Liver (tissue), 9 donors: ENCODE measurements around the gene CDC37. TPM values are rescaled to one million over a fixed set of nuclear protein-coding genes. Genes with fewer than 3 reads are reported as not detected.

Experiments
- DNase-seq: peaks from one replicate; pipeline ENCODE4 v3.0.0-alpha.2; 2017; ENCODE audit warnings: low spot score
- H3K27ac ChIP-seq, 2 donors: one replicate each; pipeline ENCODE4 v1.7.0; 2013; ENCODE audit warnings: inconsistent platforms in 2 of 2, low read length in 2 of 2, control low read depth in 1 of 2, low read depth in 1 of 2, mild to moderate bottlenecking in 1 of 2
- H3K27me3 ChIP-seq, 4 donors: one replicate each; pipeline versions ENCODE4 v1.6.1 to v1.7.0; 2013; ENCODE audit warnings: low read length in 3 of 4, inconsistent platforms in 1 of 4, mild to moderate bottlenecking in 1 of 4, moderate library complexity in 1 of 4; ENCODE audit not compliant: control insufficient read depth in 4 of 4, insufficient read depth in 4 of 4
- H3K36me3 ChIP-seq, 4 donors: one replicate each; pipeline versions ENCODE4 v1.6.1 to v1.7.0; 2013; ENCODE audit warnings: low read length in 3 of 4, mild to moderate bottlenecking in 3 of 4, low read depth in 1 of 4, moderate library complexity in 1 of 4; ENCODE audit not compliant: control insufficient read depth in 4 of 4, insufficient read depth in 3 of 4
- H3K4me1 ChIP-seq, 4 donors: one replicate each; pipeline versions ENCODE4 v1.6.1 to v1.7.0; 2013; ENCODE audit warnings: low read length in 3 of 4, mild to moderate bottlenecking in 3 of 4, moderate library complexity in 1 of 4; ENCODE audit not compliant: control insufficient read depth in 4 of 4, insufficient read depth in 4 of 4
- H3K4me3 ChIP-seq, 3 donors: one replicate each; pipeline versions ENCODE4 v1.6.1 to v1.7.0; 2013; ENCODE audit warnings: low read length in 3 of 3, control low read depth in 1 of 3, low read depth in 1 of 3, mild to moderate bottlenecking in 1 of 3
- H3K9ac ChIP-seq, 2 donors: one replicate each; pipeline ENCODE4 v1.7.0; 2013; ENCODE audit warnings: low read length in 2 of 2, mild to moderate bottlenecking in 2 of 2, moderate library complexity in 2 of 2, control low read depth in 1 of 2, low read depth in 1 of 2
- H3K9me3 ChIP-seq, 4 donors: one replicate each; pipeline versions ENCODE4 v1.6.1 to v1.7.0; 2013; ENCODE audit warnings: low read length in 3 of 4; ENCODE audit not compliant: control insufficient read depth in 4 of 4
- EGR1 ChIP-seq, 2 donors: IDR thresholded peaks; 2 replicates each; pipeline ENCODE4 v1.6.1; 2016 to 2018; ENCODE audit warnings: antibody characterized with exemption in 2 of 2, low read depth in 2 of 2
- FOXA1 ChIP-seq: IDR thresholded peaks from 2 replicates; pipeline ENCODE4 v1.6.1; 2016; ENCODE audit warnings: antibody characterized with exemption
- FOXA2 ChIP-seq: IDR thresholded peaks from 2 replicates; pipeline ENCODE4 v1.6.1; 2016; ENCODE audit warnings: antibody characterized with exemption
- GABPA ChIP-seq, 2 donors: IDR thresholded peaks in 1 of 2; conservative IDR thresholded peaks in 1 of 2; 2 replicates each; pipeline ENCODE4 v1.6.1; 2016; ENCODE audit warnings: antibody characterized with exemption in 2 of 2, mild to moderate bottlenecking in 1 of 2, moderate library complexity in 1 of 2
- HNF4A ChIP-seq, 2 donors: conservative IDR thresholded peaks; 2 replicates each; pipeline ENCODE4 v1.6.1; 2016; ENCODE audit warnings: antibody characterized with exemption in 2 of 2, mild to moderate bottlenecking in 2 of 2
- HNF4G ChIP-seq: IDR thresholded peaks from 2 replicates; pipeline ENCODE4 v1.6.1; 2016; ENCODE audit warnings: antibody characterized with exemption
- JUND ChIP-seq, 2 donors: IDR thresholded peaks; 2 replicates each; pipeline ENCODE4 v1.6.1; 2016; ENCODE audit warnings: antibody characterized with exemption in 2 of 2
- MAX ChIP-seq: IDR thresholded peaks from 2 replicates; pipeline ENCODE4 v1.6.1; 2016; ENCODE audit warnings: antibody characterized with exemption
- RAD21 ChIP-seq, 2 donors: IDR thresholded peaks; 2 replicates each; pipeline ENCODE4 v1.6.1; 2016; ENCODE audit warnings: antibody characterized with exemption in 2 of 2, mild to moderate bottlenecking in 2 of 2
- RXRA ChIP-seq, 2 donors: IDR thresholded peaks; 2 replicates each; pipeline ENCODE4 v1.6.1; 2017 to 2018; ENCODE audit warnings: antibody characterized with exemption in 2 of 2, mild to moderate bottlenecking in 1 of 2
- SP1 ChIP-seq: IDR thresholded peaks from 2 replicates; pipeline ENCODE4 v1.6.1; 2018; ENCODE audit warnings: antibody characterized with exemption, mild to moderate bottlenecking
- TAF1 ChIP-seq: conservative IDR thresholded peaks from 2 replicates; pipeline ENCODE4 v1.6.1; 2016; ENCODE audit warnings: antibody characterized with exemption, mild to moderate bottlenecking
- WGBS: extraction: QIAGEN DNeasy Blood & Tissue Kit; methylation state at CpG from one replicate; pipeline ENCODE4 v1.1.7; 2013; 5-methylcytosine and 5-hydroxymethylcytosine counted together
- polyA plus RNA-seq, 2 donors: library from polyadenylated mRNA; stranded (reverse) in 1 of 2; unstranded in 1 of 2; fragments of 200-250 nt in 1 of 2; fragments of >200 nt in 1 of 2; fragmentation: Nextera tagmentation in 1 of 2; extraction: Ambion mirVana in 1 of 2; gene quantifications; one replicate each; pipeline versions ENCODE4 v1.2.1 to v1.2.3, GENCODE V29; 2013 to 2015
- total RNA-seq, 2 donors: library from RNA; depleted of rRNA; stranded (reverse); fragments of >200 nt; gene quantifications; one replicate each; pipeline ENCODE4 v1.2.3, GENCODE V29; 2014
- TF ChIP-seq, protein P1 (sequence below): IDR thresholded peaks from 2 replicates; pipeline ENCODE4 v1.6.1; 2016; ENCODE audit warnings: antibody characterized with exemption, mild to moderate bottlenecking
- TF ChIP-seq, protein P2 (sequence below): IDR thresholded peaks from 2 replicates; pipeline ENCODE4 v1.6.1; 2016; ENCODE audit warnings: antibody characterized with exemption
- TF ChIP-seq, protein P3 (sequence below): IDR thresholded peaks from 2 replicates; pipeline ENCODE4 v1.6.1; 2016; ENCODE audit warnings: antibody characterized with exemption
- TF ChIP-seq, protein P4 (sequence below): fragments of 150-350 bp; IDR thresholded peaks from 2 replicates; pipeline ENCODE4 v1.5.1; 2017; ENCODE audit warnings: improper control_type of control experiment, low read depth, low read length; ENCODE audit not compliant: missing input control
- donor health status: healthy.
- donor health status: healthy.
- donor health status: healthy.
- donor health status: healthy.
- donor health status: healthy.

CDC37 gene
- total and polyA plus RNA-seq, 4 donors = 46.0 to 69.9 (median 56.8) TPM

DNA sequence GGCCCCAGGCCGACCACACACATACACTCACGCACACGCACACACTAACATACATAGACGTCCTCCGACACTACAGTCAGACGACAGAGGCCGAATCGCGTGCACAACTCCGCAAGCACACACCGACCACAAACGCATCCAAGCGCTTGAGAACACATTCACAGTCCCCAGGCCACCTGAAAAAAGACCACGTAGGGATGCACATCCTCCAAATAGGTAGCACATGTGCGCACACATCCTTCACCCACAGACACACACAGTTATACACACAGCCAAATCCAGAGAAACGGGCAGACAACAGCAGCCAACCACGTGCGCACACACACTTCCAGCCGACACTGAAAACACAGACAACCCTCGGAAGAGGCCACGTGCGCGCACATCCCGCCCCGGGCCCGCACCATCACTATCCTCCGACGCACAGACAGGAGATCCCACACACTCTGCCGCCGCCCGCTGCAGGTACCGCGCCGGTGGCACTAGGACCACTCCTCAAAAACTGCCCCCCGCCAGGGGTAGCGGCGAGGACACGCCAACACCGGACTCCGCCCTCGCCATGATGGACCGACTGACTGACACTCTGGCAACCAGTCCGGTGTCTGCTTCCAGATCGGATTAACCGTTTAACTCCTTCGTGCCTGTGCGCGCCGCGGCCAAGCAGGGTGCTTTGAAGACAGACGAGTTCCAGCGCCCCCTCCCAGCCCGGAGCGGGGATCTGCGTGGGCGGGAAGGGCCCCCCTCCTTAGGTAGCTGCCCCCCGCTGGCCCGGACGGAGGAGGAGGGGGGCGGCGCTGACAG, 16.5 kb upstream of the CDC37 start:
- H3K4me3 ChIP-seq = no peak overlapping the region
- TF ChIP-seq, protein P1, sequence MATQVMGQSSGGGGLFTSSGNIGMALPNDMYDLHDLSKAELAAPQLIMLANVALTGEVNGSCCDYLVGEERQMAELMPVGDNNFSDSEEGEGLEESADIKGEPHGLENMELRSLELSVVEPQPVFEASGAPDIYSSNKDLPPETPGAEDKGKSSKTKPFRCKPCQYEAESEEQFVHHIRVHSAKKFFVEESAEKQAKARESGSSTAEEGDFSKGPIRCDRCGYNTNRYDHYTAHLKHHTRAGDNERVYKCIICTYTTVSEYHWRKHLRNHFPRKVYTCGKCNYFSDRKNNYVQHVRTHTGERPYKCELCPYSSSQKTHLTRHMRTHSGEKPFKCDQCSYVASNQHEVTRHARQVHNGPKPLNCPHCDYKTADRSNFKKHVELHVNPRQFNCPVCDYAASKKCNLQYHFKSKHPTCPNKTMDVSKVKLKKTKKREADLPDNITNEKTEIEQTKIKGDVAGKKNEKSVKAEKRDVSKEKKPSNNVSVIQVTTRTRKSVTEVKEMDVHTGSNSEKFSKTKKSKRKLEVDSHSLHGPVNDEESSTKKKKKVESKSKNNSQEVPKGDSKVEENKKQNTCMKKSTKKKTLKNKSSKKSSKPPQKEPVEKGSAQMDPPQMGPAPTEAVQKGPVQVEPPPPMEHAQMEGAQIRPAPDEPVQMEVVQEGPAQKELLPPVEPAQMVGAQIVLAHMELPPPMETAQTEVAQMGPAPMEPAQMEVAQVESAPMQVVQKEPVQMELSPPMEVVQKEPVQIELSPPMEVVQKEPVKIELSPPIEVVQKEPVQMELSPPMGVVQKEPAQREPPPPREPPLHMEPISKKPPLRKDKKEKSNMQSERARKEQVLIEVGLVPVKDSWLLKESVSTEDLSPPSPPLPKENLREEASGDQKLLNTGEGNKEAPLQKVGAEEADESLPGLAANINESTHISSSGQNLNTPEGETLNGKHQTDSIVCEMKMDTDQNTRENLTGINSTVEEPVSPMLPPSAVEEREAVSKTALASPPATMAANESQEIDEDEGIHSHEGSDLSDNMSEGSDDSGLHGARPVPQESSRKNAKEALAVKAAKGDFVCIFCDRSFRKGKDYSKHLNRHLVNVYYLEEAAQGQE = no peak
- TF ChIP-seq EGR1 (IDR thresholded peaks at IDR 0.05; ENCODE audit: low read depth in 2 of 2) (no peak), GABPA (IDR thresholded peaks at IDR 0.05 in 1 of 2, conservative IDR thresholded peaks at IDR 0.05 in 1 of 2) (no peak), JUND (IDR thresholded peaks at IDR 0.05) (no peak), FOXA2 (no peak), RAD21 (IDR thresholded peaks at IDR 0.05) (no peak), FOXA1 (no peak), MAX (no peak), RXRA (IDR thresholded peaks at IDR 0.05) (no peak), SP1 (no peak), TAF1 (no peak), HNF4G (no peak), HNF4A (conservative IDR thresholded peaks at IDR 0.05) (no peak)
- TF ChIP-seq, protein P2, sequence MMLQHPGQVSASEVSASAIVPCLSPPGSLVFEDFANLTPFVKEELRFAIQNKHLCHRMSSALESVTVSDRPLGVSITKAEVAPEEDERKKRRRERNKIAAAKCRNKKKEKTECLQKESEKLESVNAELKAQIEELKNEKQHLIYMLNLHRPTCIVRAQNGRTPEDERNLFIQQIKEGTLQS = no peak
- TF ChIP-seq, protein P3, sequence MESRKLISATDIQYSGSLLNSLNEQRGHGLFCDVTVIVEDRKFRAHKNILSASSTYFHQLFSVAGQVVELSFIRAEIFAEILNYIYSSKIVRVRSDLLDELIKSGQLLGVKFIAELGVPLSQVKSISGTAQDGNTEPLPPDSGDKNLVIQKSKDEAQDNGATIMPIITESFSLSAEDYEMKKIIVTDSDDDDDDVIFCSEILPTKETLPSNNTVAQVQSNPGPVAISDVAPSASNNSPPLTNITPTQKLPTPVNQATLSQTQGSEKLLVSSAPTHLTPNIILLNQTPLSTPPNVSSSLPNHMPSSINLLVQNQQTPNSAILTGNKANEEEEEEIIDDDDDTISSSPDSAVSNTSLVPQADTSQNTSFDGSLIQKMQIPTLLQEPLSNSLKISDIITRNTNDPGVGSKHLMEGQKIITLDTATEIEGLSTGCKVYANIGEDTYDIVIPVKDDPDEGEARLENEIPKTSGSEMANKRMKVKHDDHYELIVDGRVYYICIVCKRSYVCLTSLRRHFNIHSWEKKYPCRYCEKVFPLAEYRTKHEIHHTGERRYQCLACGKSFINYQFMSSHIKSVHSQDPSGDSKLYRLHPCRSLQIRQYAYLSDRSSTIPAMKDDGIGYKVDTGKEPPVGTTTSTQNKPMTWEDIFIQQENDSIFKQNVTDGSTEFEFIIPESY = no peak
- TF ChIP-seq, protein P4, sequence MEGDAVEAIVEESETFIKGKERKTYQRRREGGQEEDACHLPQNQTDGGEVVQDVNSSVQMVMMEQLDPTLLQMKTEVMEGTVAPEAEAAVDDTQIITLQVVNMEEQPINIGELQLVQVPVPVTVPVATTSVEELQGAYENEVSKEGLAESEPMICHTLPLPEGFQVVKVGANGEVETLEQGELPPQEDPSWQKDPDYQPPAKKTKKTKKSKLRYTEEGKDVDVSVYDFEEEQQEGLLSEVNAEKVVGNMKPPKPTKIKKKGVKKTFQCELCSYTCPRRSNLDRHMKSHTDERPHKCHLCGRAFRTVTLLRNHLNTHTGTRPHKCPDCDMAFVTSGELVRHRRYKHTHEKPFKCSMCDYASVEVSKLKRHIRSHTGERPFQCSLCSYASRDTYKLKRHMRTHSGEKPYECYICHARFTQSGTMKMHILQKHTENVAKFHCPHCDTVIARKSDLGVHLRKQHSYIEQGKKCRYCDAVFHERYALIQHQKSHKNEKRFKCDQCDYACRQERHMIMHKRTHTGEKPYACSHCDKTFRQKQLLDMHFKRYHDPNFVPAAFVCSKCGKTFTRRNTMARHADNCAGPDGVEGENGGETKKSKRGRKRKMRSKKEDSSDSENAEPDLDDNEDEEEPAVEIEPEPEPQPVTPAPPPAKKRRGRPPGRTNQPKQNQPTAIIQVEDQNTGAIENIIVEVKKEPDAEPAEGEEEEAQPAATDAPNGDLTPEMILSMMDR = no peak
- H3K27ac ChIP-seq = no peak overlapping the region
- H3K27me3 ChIP-seq = peaks cover 5 to 11% (median 7%) of the 10 kb centered on the region in 4 donors
- no peaks in the 10 kb centered on the region for H3K9me3 ChIP-seq
- no peaks in the 10 kb centered on the region for H3K36me3 ChIP-seq
- no peak for DNase-seq
- H3K9ac ChIP-seq = no peak overlapping the region
- 3% methylated on average over 61 of the region's 61 CpGs for WGBS
- peaks cover 7 to 35% (median 17%) of the 10 kb centered on the region in 4 donors for H3K4me1 ChIP-seq
